ENCODE data around the gene BDH2.

DNA sequence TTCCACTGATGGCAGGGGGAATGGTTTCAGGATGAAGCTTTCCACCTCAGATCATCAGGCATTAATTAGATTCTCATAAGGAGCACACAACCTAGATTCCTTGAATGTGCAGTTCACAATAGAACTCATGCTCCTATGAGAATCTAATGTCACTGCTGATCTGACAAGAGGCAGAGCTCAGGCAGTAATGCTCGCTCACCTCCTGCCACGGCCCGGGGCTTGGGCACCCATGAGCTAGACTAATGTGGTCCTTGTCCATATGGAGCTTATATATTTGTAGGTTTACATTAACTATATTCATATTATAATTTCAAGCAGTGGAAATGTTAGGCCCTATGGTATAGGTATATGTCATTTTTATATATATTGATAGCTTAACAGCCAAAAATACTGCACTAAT is 47.5 kb downstream of the BDH2 start:
- TF ChIP-seq EZH2 (IDR thresholded peaks at IDR 0.05; ENCODE audit: borderline replicate concordance, low read depth, low read length, poor library complexity, severe bottlenecking) = no peak
- TF ChIP-seq, protein P1, sequence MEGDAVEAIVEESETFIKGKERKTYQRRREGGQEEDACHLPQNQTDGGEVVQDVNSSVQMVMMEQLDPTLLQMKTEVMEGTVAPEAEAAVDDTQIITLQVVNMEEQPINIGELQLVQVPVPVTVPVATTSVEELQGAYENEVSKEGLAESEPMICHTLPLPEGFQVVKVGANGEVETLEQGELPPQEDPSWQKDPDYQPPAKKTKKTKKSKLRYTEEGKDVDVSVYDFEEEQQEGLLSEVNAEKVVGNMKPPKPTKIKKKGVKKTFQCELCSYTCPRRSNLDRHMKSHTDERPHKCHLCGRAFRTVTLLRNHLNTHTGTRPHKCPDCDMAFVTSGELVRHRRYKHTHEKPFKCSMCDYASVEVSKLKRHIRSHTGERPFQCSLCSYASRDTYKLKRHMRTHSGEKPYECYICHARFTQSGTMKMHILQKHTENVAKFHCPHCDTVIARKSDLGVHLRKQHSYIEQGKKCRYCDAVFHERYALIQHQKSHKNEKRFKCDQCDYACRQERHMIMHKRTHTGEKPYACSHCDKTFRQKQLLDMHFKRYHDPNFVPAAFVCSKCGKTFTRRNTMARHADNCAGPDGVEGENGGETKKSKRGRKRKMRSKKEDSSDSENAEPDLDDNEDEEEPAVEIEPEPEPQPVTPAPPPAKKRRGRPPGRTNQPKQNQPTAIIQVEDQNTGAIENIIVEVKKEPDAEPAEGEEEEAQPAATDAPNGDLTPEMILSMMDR (conservative IDR thresholded peaks at IDR 0.05; ENCODE audit: low read depth, low read length) = no peak

All from A673 (cell line).